ENCODE measurements around the gene TSC2.
"Not testable (repeated sequence)": the region's sequence is repeated elsewhere in the genome, so short reads cannot be mapped to it uniquely, and the experiment has no call there.

DNA sequence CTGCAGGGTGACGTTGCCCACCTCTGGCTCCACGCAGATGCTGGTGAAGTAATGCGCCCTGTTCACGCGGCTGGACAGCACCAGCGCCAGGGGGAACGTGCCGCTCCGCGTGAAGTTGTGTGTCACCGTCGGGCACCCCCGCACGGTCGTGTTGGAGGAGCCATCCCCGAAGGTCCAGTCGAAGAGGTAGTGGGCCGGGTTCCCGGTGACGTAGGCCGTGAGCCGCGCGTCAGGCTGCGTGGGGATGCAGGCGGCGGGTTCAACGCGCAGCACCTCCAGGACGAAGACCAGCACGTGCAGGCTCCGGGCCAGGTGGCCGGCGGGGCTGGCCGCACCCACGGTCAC is 63.2 kb downstream of the TSC2 start:
- TF ChIP-seq, protein P1, sequence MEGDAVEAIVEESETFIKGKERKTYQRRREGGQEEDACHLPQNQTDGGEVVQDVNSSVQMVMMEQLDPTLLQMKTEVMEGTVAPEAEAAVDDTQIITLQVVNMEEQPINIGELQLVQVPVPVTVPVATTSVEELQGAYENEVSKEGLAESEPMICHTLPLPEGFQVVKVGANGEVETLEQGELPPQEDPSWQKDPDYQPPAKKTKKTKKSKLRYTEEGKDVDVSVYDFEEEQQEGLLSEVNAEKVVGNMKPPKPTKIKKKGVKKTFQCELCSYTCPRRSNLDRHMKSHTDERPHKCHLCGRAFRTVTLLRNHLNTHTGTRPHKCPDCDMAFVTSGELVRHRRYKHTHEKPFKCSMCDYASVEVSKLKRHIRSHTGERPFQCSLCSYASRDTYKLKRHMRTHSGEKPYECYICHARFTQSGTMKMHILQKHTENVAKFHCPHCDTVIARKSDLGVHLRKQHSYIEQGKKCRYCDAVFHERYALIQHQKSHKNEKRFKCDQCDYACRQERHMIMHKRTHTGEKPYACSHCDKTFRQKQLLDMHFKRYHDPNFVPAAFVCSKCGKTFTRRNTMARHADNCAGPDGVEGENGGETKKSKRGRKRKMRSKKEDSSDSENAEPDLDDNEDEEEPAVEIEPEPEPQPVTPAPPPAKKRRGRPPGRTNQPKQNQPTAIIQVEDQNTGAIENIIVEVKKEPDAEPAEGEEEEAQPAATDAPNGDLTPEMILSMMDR (conservative IDR thresholded peaks at IDR 0.05) = not testable (repeated sequence)
- not testable (repeated sequence) for TF ChIP-seq ZFX (IDR thresholded peaks at IDR 0.05)
